WERI-Rb-1 (cell line): ENCODE results near the gene INMT.

Source experiments
- DNase-seq: peaks from one replicate; pipeline ENCODE4 v3.0.0-alpha.2; 2020
- H3K27ac ChIP-seq: fragments of 250-450 bp; sonication (Bioruptor Pico); 2 replicates; pipeline ENCODE4 v1.5.1; 2020; ENCODE audit warnings: mild to moderate bottlenecking, moderate library complexity
- H3K27me3 ChIP-seq: fragments of 250-450 bp; sonication (Bioruptor Pico); 2 replicates; pipeline ENCODE4 v1.5.1; 2021; ENCODE audit warnings: mild to moderate bottlenecking, low read depth, moderate library complexity; ENCODE audit not compliant: insufficient read depth, severe bottlenecking
- H3K36me3 ChIP-seq: fragments of 250-450 bp; sonication (Bioruptor Pico); 2 replicates; pipeline ENCODE4 v1.5.1; 2020; ENCODE audit warnings: mild to moderate bottlenecking, moderate library complexity
- H3K4me3 ChIP-seq: 2 replicates; pipeline ENCODE4 v1.5.1; 2011; ENCODE audit warnings: low read depth, mild to moderate bottlenecking, control low read depth, low read length
- H3K9me3 ChIP-seq: fragments of 250-450 bp; sonication (Bioruptor Pico); 2 replicates; pipeline ENCODE4 v1.5.1; 2021; ENCODE audit warnings: mild to moderate bottlenecking, moderate library complexity; ENCODE audit not compliant: severe bottlenecking
- CTCF ChIP-seq: IDR thresholded peaks from 2 replicates; pipeline ENCODE4 v1.5.1; 2011; ENCODE audit warnings: low read depth, mild to moderate bottlenecking, control low read depth, inconsistent platforms, low read length

Gene INMT

GRCh38 chr7:30754315-30754877 is 2.5 kb downstream of the INMT start:
- no peak overlapping the region for H3K27ac ChIP-seq
- no peaks in the 10 kb centered on the region for H3K27me3 ChIP-seq
- no peak overlapping the region for H3K4me3 ChIP-seq
- no peak for DNase-seq
- no peaks in the 10 kb centered on the region for H3K36me3 ChIP-seq
- H3K9me3 ChIP-seq = no peaks in the 10 kb centered on the region
- TF ChIP-seq CTCF = no peak

GRCh38 chr7:30755384-30756154 is 3.6 kb downstream of the INMT start:
- Histone ChIP-seq H3K27me3 (no peaks in the 10 kb centered on the region), H3K9me3 (no peaks in the 10 kb centered on the region), H3K36me3 (no peaks in the 10 kb centered on the region), H3K4me3 (no peak overlapping the region), H3K27ac (no peak overlapping the region)
- DNase-seq = no peak
- no peak for TF ChIP-seq CTCF

- no peak overlapping the region for H3K4me3 ChIP-seq
- no peaks in the 10 kb centered on the region for H3K27me3 ChIP-seq
- H3K36me3 ChIP-seq = no peaks in the 10 kb centered on the region
- no peak for TF ChIP-seq CTCF
- H3K9me3 ChIP-seq = no peaks in the 10 kb centered on the region
- no peak overlapping the region for H3K27ac ChIP-seq
- DNase-seq = no peak
These were observed 5.4 kb downstream of the INMT start for GRCh38 chr7:30757342-30757692.

- DNase-seq = no peak
- Histone ChIP-seq H3K4me3 (no peak overlapping the region), H3K27ac (no peak overlapping the region), H3K9me3 (no peaks in the 10 kb centered on the region), H3K27me3 (no peaks in the 10 kb centered on the region), H3K36me3 (no peaks in the 10 kb centered on the region)
- no peak for TF ChIP-seq CTCF
These were observed 8.7 kb downstream of the INMT start for GRCh38 chr7:30760514-30761213.

- DNase-seq = no peak
- no peak overlapping the region for H3K4me3 ChIP-seq
- no peak for TF ChIP-seq CTCF
- H3K27ac ChIP-seq = no peak overlapping the region
- H3K27me3 ChIP-seq = no peaks in the 10 kb centered on the region
- H3K36me3 ChIP-seq = no peaks in the 10 kb centered on the region
- H3K9me3 ChIP-seq = no peaks in the 10 kb centered on the region
These were observed 9.6 kb downstream of the INMT start for GRCh38 chr7:30761214-30762156.
